ENCODE measurements around the gene DIP2B. TPM values are rescaled to one million over a fixed set of nuclear protein-coding genes. Genes with fewer than 3 reads are reported as not detected.
A peak's percentile ranks its signal among the peaks of the same experiment; 100 is the strongest.

DIP2B gene
- total RNA-seq, 1 experiment from 2014 or later: 20.0 TPM

GRCh38 chr12:50665609-50666008 lies 160.8 kb downstream of the DIP2B start:
- WGBS (ENCODE audit: extremely low coverage, insufficient read length, low lambda C conversion rate): no CpG with 5 or more reads among the region's 1 CpG
- H3K36me3 Mint-ChIP-seq (ENCODE audit: insufficient read depth in 1 of 3, low read depth in 3 of 3): no peaks in the 10 kb centered on the region
- 0 out of 4 replicates have a peak, but pooled peaks cover 0 to 5% of the 10 kb centered on the region in 2 experiments for H3K4me1 Mint-ChIP-seq

More at GRCh38 chr12:50665609-50666008, 160.8 kb downstream of the DIP2B start:
- no peak for DNase-seq
- no peaks in the 10 kb centered on the region for H3K79me1 ChIP-seq (ENCODE audit: insufficient read depth, low read depth, low read length, poor library complexity, severe bottlenecking)
- H3K27me3 Mint-ChIP-seq (ENCODE audit: low read depth): no peaks in the 10 kb centered on the region
- no peaks in the 10 kb centered on the region for H3K23me2 ChIP-seq (ENCODE audit: insufficient read length, low read depth, low read length, poor library complexity, severe bottlenecking)
- H3K4me2 ChIP-seq (ENCODE audit: insufficient read depth, insufficient read length, low read length): no peak overlapping the region
- no peak overlapping the region for H3K23ac ChIP-seq (ENCODE audit: insufficient read length, low read depth, low read length)
- H3K27ac Mint-ChIP-seq: peak overlapping the region in 1 of 3 experiments; percentile 68; a peak in 1 of 7 replicates
- H3K4me1 ChIP-seq (ENCODE audit: insufficient read depth, low read length): no peaks in the 10 kb centered on the region
- H3K9me3 Mint-ChIP-seq: no peaks in the 10 kb centered on the region
- no peak overlapping the region for H2AFZ ChIP-seq (ENCODE audit: low read length)
- no peak overlapping the region for H2BK15ac ChIP-seq (ENCODE audit: low read depth, low read length)
- H2BK12ac ChIP-seq (ENCODE audit: insufficient read length, low read depth, low read length): no peak overlapping the region
- no peak overlapping the region for H2BK5ac ChIP-seq (ENCODE audit: insufficient read length, low read length)
- H3K18ac ChIP-seq (ENCODE audit: insufficient read length, low read depth, low read length): no peak overlapping the region
- H3K9me3 ChIP-seq (ENCODE audit: control insufficient read depth, low read depth, low read length): no peaks in the 10 kb centered on the region
- no peak overlapping the region for H3K56ac ChIP-seq (ENCODE audit: insufficient read length, low read depth, low read length)
- no peak overlapping the region for H3K27ac ChIP-seq (ENCODE audit: insufficient read length, low read depth, low read length)
- H2BK120ac ChIP-seq (ENCODE audit: low read depth, low read length, poor library complexity, severe bottlenecking): no peak overlapping the region
- H3K4me3 Mint-ChIP-seq: no peak overlapping the region
- H2BK20ac ChIP-seq (ENCODE audit: low read depth, low read length, poor library complexity, severe bottlenecking): no peak overlapping the region
- no peaks in the 10 kb centered on the region for H4K20me1 ChIP-seq (ENCODE audit: control insufficient read depth, insufficient read depth, insufficient read length)
- H3K14ac ChIP-seq (ENCODE audit: insufficient read depth, low read length): no peak overlapping the region
- H4K5ac ChIP-seq (ENCODE audit: insufficient read length, low read depth, low read length): no peak overlapping the region
- H3K27me3 ChIP-seq (ENCODE audit: insufficient read depth, low read length): no peaks in the 10 kb centered on the region
- no peak overlapping the region for H4K91ac ChIP-seq (ENCODE audit: insufficient read length, low read depth, low read length)
- no peak overlapping the region for H2AK5ac ChIP-seq (ENCODE audit: insufficient read length, low read length)
- H3K79me2 ChIP-seq (ENCODE audit: insufficient read depth, low read length): no peaks in the 10 kb centered on the region; the same call in 1 of the 2 replicates
- H3K9ac ChIP-seq (ENCODE audit: extremely low read depth, insufficient read length, low read length): no peak overlapping the region
- no peak overlapping the region for H3T11ph ChIP-seq (ENCODE audit: low read length)
- H4K8ac ChIP-seq (replicated peaks; ENCODE audit: insufficient read length, low read depth, low read length): no peak overlapping the region
- no peak for TF ChIP-seq CTCF (conservative IDR thresholded peaks at IDR 0.05)
- H3K4ac ChIP-seq (ENCODE audit: low read depth, low read length): no peak overlapping the region

Data from H9 (cell line).